ENCODE measurements around the gene FMNL3. TPM values are rescaled to one million over a fixed set of nuclear protein-coding genes. Genes with fewer than 3 reads are reported as not detected.
"Not testable (repeated sequence)": the region's sequence is repeated elsewhere in the genome, so short reads cannot be mapped to it uniquely, and the experiment has no call there.

FMNL3 gene
- polyA plus RNA-seq, 4 donors: 36.8 to 39.7 (median 37.8) TPM

- no peak for DNase-seq (ENCODE audit: low read depth in 4 of 4, low spot score in 3 of 4)
Observed at GRCh38 chr12:49616533-49617219, 90.5 kb downstream of the FMNL3 start.

- no peak for DNase-seq (ENCODE audit: low read depth in 4 of 4, low spot score in 3 of 4)
Observed at GRCh38 chr12:49615725-49616124, 91.5 kb downstream of the FMNL3 start.

- no peak for DNase-seq (ENCODE audit: low read depth in 4 of 4, low spot score in 3 of 4)
Observed at GRCh38 chr12:49612210-49612609, 95.0 kb downstream of the FMNL3 start.

GRCh38 chr12:49610785-49611184, 96.4 kb downstream of the FMNL3 start:
- DNase-seq (ENCODE audit: low read depth in 4 of 4, low spot score in 3 of 4): not testable (repeated sequence)

- no peak for DNase-seq (ENCODE audit: low read depth in 4 of 4, low spot score in 3 of 4)
Observed at GRCh38 chr12:49609875-49610154, 97.4 kb downstream of the FMNL3 start.

- no peak for DNase-seq (ENCODE audit: low read depth in 4 of 4, low spot score in 3 of 4)
Observed at GRCh38 chr12:49609059-49609874, 97.9 kb downstream of the FMNL3 start.

GRCh38 chr12:49605539-49605938, 101.7 kb downstream of the FMNL3 start, which contains the start of gene FAM186B:
Gene FAM186B (minus strand): TSS chr12:49605639. CDS start chr12:49605477, 162 bp downstream.
- DNase-seq (ENCODE audit: low read depth in 4 of 4, low spot score in 3 of 4): not testable (repeated sequence)

- no peak for DNase-seq (ENCODE audit: low read depth in 4 of 4, low spot score in 3 of 4)
Observed at GRCh38 chr12:49604856-49605255, 102.3 kb downstream of the FMNL3 start.

GRCh38 chr12:49603721-49604120, 103.5 kb downstream of the FMNL3 start:
- DNase-seq (ENCODE audit: low read depth in 4 of 4, low spot score in 3 of 4): no peak

- no peak for DNase-seq (ENCODE audit: low read depth in 4 of 4, low spot score in 3 of 4)
Observed at GRCh38 chr12:49599961-49600360, 107.2 kb downstream of the FMNL3 start.

- DNase-seq (ENCODE audit: low read depth in 4 of 4, low spot score in 3 of 4): no peak
Observed at GRCh38 chr12:49598527-49598926, 108.7 kb downstream of the FMNL3 start.

GRCh38 chr12:49588721-49589516, 118.3 kb downstream of the FMNL3 start:
- DNase-seq (ENCODE audit: low read depth in 4 of 4, low spot score in 3 of 4): no peak

GRCh38 chr12:49588281-49588680, 118.9 kb downstream of the FMNL3 start:
- no peak for DNase-seq (ENCODE audit: low read depth in 4 of 4, low spot score in 3 of 4)

- DNase-seq (ENCODE audit: low read depth in 4 of 4, low spot score in 3 of 4): no peak
Observed at GRCh38 chr12:49587174-49587908, 119.9 kb downstream of the FMNL3 start.

Other genes with a start within 250 kb of the FMNL3 start
- 1 to 10 TPM; 2.4 to 8.5 (median 4.6) TPM for gene KCNH3, start 168.4 kb downstream of the FMNL3 start, polyA plus RNA-seq (ENCODE audit: insufficient read length in 4 of 4)
- 10 to 100 TPM; 45.4 to 77.8 (median 64.5) TPM for gene MCRS1, start 139.3 kb downstream of the FMNL3 start, polyA plus RNA-seq (ENCODE audit: insufficient read length in 4 of 4)
- 1 to 10 TPM in 2 of 4 donors, under 1 TPM in 2; 0.82 to 2.4 (median 1.00) TPM for gene FAM186B, start 101.8 kb downstream of the FMNL3 start, polyA plus RNA-seq (ENCODE audit: insufficient read length in 4 of 4)
- 10 to 100 TPM; 20.0 to 37.3 (median 22.3) TPM for gene PRPF40B, start 83.8 kb downstream of the FMNL3 start, polyA plus RNA-seq (ENCODE audit: insufficient read length in 4 of 4)
- gene TMBIM6, start 34.2 kb upstream of the FMNL3 start, polyA plus RNA-seq (ENCODE audit: insufficient read length in 4 of 4): 100 to 1,000 TPM; 443 to 774 (median 723) TPM
- 10 to 100 TPM; 14.1 to 24.3 (median 19.1) TPM for gene NCKAP5L, start 121.0 kb upstream of the FMNL3 start, polyA plus RNA-seq (ENCODE audit: insufficient read length in 4 of 4)
- 1 to 10 TPM; 5.3 to 9.6 (median 8.3) TPM for gene BCDIN3D, start 135.7 kb upstream of the FMNL3 start, polyA plus RNA-seq (ENCODE audit: insufficient read length in 4 of 4)
- 10 to 100 TPM in 1 of 4 donors, 1 to 10 TPM in 3; 3.3 to 35.7 (median 3.9) TPM for gene FAIM2, start 196.5 kb upstream of the FMNL3 start, polyA plus RNA-seq (ENCODE audit: insufficient read length in 4 of 4)
- 100 to 1,000 TPM in 3 of 4 donors, under 1 TPM in 1; 0.76 to 242 (median 119) TPM for gene AQP2, start 243.3 kb upstream of the FMNL3 start, polyA plus RNA-seq (ENCODE audit: insufficient read length in 4 of 4)

Measured in left renal pelvis (tissue), 4 donors.